Liver (tissue), 9 donors: ENCODE results near the gene STX17. TPM values are rescaled to one million over a fixed set of nuclear protein-coding genes. Genes with fewer than 3 reads are reported as not detected.

Source experiments
- DNase-seq: peaks from one replicate; pipeline ENCODE4 v3.0.0-alpha.2; 2017; ENCODE audit warnings: low spot score
- H3K27ac ChIP-seq, 2 donors: one replicate each; pipeline ENCODE4 v1.7.0; 2013; ENCODE audit warnings: inconsistent platforms in 2 of 2, low read length in 2 of 2, control low read depth in 1 of 2, low read depth in 1 of 2, mild to moderate bottlenecking in 1 of 2
- H3K27me3 ChIP-seq, 4 donors: one replicate each; pipeline versions ENCODE4 v1.6.1 to v1.7.0; 2013; ENCODE audit warnings: low read length in 3 of 4, inconsistent platforms in 1 of 4, mild to moderate bottlenecking in 1 of 4, moderate library complexity in 1 of 4; ENCODE audit not compliant: control insufficient read depth in 4 of 4, insufficient read depth in 4 of 4
- H3K36me3 ChIP-seq, 4 donors: one replicate each; pipeline versions ENCODE4 v1.6.1 to v1.7.0; 2013; ENCODE audit warnings: low read length in 3 of 4, mild to moderate bottlenecking in 3 of 4, low read depth in 1 of 4, moderate library complexity in 1 of 4; ENCODE audit not compliant: control insufficient read depth in 4 of 4, insufficient read depth in 3 of 4
- H3K4me1 ChIP-seq, 4 donors: one replicate each; pipeline versions ENCODE4 v1.6.1 to v1.7.0; 2013; ENCODE audit warnings: low read length in 3 of 4, mild to moderate bottlenecking in 3 of 4, moderate library complexity in 1 of 4; ENCODE audit not compliant: control insufficient read depth in 4 of 4, insufficient read depth in 4 of 4
- H3K4me3 ChIP-seq, 3 donors: one replicate each; pipeline versions ENCODE4 v1.6.1 to v1.7.0; 2013; ENCODE audit warnings: low read length in 3 of 3, control low read depth in 1 of 3, low read depth in 1 of 3, mild to moderate bottlenecking in 1 of 3
- H3K9ac ChIP-seq, 2 donors: one replicate each; pipeline ENCODE4 v1.7.0; 2013; ENCODE audit warnings: low read length in 2 of 2, mild to moderate bottlenecking in 2 of 2, moderate library complexity in 2 of 2, control low read depth in 1 of 2, low read depth in 1 of 2
- H3K9me3 ChIP-seq, 4 donors: one replicate each; pipeline versions ENCODE4 v1.6.1 to v1.7.0; 2013; ENCODE audit warnings: low read length in 3 of 4; ENCODE audit not compliant: control insufficient read depth in 4 of 4
- EGR1 ChIP-seq, 2 donors: IDR thresholded peaks; 2 replicates each; pipeline ENCODE4 v1.6.1; 2016 to 2018; ENCODE audit warnings: antibody characterized with exemption in 2 of 2, low read depth in 2 of 2
- FOXA1 ChIP-seq: IDR thresholded peaks from 2 replicates; pipeline ENCODE4 v1.6.1; 2016; ENCODE audit warnings: antibody characterized with exemption
- FOXA2 ChIP-seq: IDR thresholded peaks from 2 replicates; pipeline ENCODE4 v1.6.1; 2016; ENCODE audit warnings: antibody characterized with exemption
- GABPA ChIP-seq, 2 donors: IDR thresholded peaks in 1 of 2; conservative IDR thresholded peaks in 1 of 2; 2 replicates each; pipeline ENCODE4 v1.6.1; 2016; ENCODE audit warnings: antibody characterized with exemption in 2 of 2, mild to moderate bottlenecking in 1 of 2, moderate library complexity in 1 of 2
- HNF4A ChIP-seq, 2 donors: conservative IDR thresholded peaks; 2 replicates each; pipeline ENCODE4 v1.6.1; 2016; ENCODE audit warnings: antibody characterized with exemption in 2 of 2, mild to moderate bottlenecking in 2 of 2
- HNF4G ChIP-seq: IDR thresholded peaks from 2 replicates; pipeline ENCODE4 v1.6.1; 2016; ENCODE audit warnings: antibody characterized with exemption
- JUND ChIP-seq, 2 donors: IDR thresholded peaks; 2 replicates each; pipeline ENCODE4 v1.6.1; 2016; ENCODE audit warnings: antibody characterized with exemption in 2 of 2
- NR2F2 ChIP-seq: IDR thresholded peaks from 2 replicates; pipeline ENCODE4 v1.6.1; 2016; ENCODE audit warnings: antibody characterized with exemption
- RAD21 ChIP-seq, 2 donors: IDR thresholded peaks; 2 replicates each; pipeline ENCODE4 v1.6.1; 2016; ENCODE audit warnings: antibody characterized with exemption in 2 of 2, mild to moderate bottlenecking in 2 of 2
- RXRA ChIP-seq, 2 donors: IDR thresholded peaks; 2 replicates each; pipeline ENCODE4 v1.6.1; 2017 to 2018; ENCODE audit warnings: antibody characterized with exemption in 2 of 2, mild to moderate bottlenecking in 1 of 2
- SP1 ChIP-seq: IDR thresholded peaks from 2 replicates; pipeline ENCODE4 v1.6.1; 2018; ENCODE audit warnings: antibody characterized with exemption, mild to moderate bottlenecking
- TAF1 ChIP-seq: conservative IDR thresholded peaks from 2 replicates; pipeline ENCODE4 v1.6.1; 2016; ENCODE audit warnings: antibody characterized with exemption, mild to moderate bottlenecking
- YY1 ChIP-seq: IDR thresholded peaks from 2 replicates; pipeline ENCODE4 v1.6.1; 2016; ENCODE audit warnings: antibody characterized with exemption, mild to moderate bottlenecking
- WGBS: extraction: QIAGEN DNeasy Blood & Tissue Kit; methylation state at CpG from one replicate; pipeline ENCODE4 v1.1.7; 2013; 5-methylcytosine and 5-hydroxymethylcytosine counted together
- polyA plus RNA-seq, 2 donors: library from polyadenylated mRNA; stranded (reverse) in 1 of 2; unstranded in 1 of 2; fragments of 200-250 nt in 1 of 2; fragments of >200 nt in 1 of 2; fragmentation: Nextera tagmentation in 1 of 2; extraction: Ambion mirVana in 1 of 2; gene quantifications; one replicate each; pipeline versions ENCODE4 v1.2.1 to v1.2.3, GENCODE V29; 2013 to 2015
- total RNA-seq, 2 donors: library from RNA; depleted of rRNA; stranded (reverse); fragments of >200 nt; gene quantifications; one replicate each; pipeline ENCODE4 v1.2.3, GENCODE V29; 2014
- TF ChIP-seq, protein P1 (sequence below): IDR thresholded peaks from 2 replicates; pipeline ENCODE4 v1.6.1; 2016; ENCODE audit warnings: antibody characterized with exemption
- TF ChIP-seq, protein P2 (sequence below): fragments of 150-350 bp; IDR thresholded peaks from 2 replicates; pipeline ENCODE4 v1.5.1; 2017; ENCODE audit warnings: improper control_type of control experiment, low read depth, low read length; ENCODE audit not compliant: missing input control
- TF ChIP-seq, protein P3 (sequence below): IDR thresholded peaks from 2 replicates; pipeline ENCODE4 v1.6.1; 2016; ENCODE audit warnings: antibody characterized with exemption
- TF ChIP-seq, protein P4 (sequence below): IDR thresholded peaks from 2 replicates; pipeline ENCODE4 v1.6.1; 2016; ENCODE audit warnings: antibody characterized with exemption
- TF ChIP-seq, protein P5 (sequence below): IDR thresholded peaks from 2 replicates; pipeline ENCODE4 v1.6.1; 2016; ENCODE audit warnings: antibody characterized with exemption, mild to moderate bottlenecking
- donor health status: healthy.
- donor health status: healthy.
- donor health status: healthy.
- donor health status: healthy.
- donor health status: healthy.

Gene STX17
- total and polyA plus RNA-seq, 4 donors = 8.3 to 30.9 (median 21.2) TPM

DNA sequence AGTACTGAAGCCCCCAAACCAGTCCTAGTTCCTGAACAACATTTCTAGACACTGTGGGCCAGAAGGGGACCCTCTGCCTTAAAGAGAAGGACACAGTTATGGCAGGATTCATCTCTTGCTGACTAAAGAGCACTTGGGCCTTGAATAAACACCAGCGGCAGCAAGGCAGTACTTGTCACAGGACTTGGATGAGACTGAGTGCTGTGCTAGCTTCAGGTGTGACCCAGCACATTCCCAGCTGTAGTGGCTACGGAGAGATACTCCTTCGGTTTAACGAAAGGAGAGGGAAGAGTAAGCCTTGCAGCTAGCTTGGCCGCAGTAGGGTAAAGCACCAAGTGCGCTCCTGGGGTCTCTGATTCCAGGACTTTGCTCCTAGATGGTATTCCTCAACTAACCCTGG lies 10.9 kb upstream of the STX17 start:
- TF ChIP-seq, protein P1, sequence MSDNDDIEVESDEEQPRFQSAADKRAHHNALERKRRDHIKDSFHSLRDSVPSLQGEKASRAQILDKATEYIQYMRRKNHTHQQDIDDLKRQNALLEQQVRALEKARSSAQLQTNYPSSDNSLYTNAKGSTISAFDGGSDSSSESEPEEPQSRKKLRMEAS = no peak
- TF ChIP-seq RAD21 (IDR thresholded peaks at IDR 0.05) (no peak), HNF4A (conservative IDR thresholded peaks at IDR 0.05) (no peak), RXRA (IDR thresholded peaks at IDR 0.05) (no peak), JUND (IDR thresholded peaks at IDR 0.05) (no peak), FOXA1 (no peak), HNF4G (no peak), TAF1 (no peak), FOXA2 (no peak), YY1 (no peak), GABPA (IDR thresholded peaks at IDR 0.05 in 1 of 2, conservative IDR thresholded peaks at IDR 0.05 in 1 of 2) (no peak), NR2F2 (no peak), SP1 (no peak), EGR1 (IDR thresholded peaks at IDR 0.05; ENCODE audit: low read depth in 2 of 2) (no peak)
- TF ChIP-seq, protein P2, sequence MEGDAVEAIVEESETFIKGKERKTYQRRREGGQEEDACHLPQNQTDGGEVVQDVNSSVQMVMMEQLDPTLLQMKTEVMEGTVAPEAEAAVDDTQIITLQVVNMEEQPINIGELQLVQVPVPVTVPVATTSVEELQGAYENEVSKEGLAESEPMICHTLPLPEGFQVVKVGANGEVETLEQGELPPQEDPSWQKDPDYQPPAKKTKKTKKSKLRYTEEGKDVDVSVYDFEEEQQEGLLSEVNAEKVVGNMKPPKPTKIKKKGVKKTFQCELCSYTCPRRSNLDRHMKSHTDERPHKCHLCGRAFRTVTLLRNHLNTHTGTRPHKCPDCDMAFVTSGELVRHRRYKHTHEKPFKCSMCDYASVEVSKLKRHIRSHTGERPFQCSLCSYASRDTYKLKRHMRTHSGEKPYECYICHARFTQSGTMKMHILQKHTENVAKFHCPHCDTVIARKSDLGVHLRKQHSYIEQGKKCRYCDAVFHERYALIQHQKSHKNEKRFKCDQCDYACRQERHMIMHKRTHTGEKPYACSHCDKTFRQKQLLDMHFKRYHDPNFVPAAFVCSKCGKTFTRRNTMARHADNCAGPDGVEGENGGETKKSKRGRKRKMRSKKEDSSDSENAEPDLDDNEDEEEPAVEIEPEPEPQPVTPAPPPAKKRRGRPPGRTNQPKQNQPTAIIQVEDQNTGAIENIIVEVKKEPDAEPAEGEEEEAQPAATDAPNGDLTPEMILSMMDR = no peak
- TF ChIP-seq, protein P3, sequence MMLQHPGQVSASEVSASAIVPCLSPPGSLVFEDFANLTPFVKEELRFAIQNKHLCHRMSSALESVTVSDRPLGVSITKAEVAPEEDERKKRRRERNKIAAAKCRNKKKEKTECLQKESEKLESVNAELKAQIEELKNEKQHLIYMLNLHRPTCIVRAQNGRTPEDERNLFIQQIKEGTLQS = no peak
- TF ChIP-seq, protein P4, sequence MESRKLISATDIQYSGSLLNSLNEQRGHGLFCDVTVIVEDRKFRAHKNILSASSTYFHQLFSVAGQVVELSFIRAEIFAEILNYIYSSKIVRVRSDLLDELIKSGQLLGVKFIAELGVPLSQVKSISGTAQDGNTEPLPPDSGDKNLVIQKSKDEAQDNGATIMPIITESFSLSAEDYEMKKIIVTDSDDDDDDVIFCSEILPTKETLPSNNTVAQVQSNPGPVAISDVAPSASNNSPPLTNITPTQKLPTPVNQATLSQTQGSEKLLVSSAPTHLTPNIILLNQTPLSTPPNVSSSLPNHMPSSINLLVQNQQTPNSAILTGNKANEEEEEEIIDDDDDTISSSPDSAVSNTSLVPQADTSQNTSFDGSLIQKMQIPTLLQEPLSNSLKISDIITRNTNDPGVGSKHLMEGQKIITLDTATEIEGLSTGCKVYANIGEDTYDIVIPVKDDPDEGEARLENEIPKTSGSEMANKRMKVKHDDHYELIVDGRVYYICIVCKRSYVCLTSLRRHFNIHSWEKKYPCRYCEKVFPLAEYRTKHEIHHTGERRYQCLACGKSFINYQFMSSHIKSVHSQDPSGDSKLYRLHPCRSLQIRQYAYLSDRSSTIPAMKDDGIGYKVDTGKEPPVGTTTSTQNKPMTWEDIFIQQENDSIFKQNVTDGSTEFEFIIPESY = no peak
- TF ChIP-seq, protein P5, sequence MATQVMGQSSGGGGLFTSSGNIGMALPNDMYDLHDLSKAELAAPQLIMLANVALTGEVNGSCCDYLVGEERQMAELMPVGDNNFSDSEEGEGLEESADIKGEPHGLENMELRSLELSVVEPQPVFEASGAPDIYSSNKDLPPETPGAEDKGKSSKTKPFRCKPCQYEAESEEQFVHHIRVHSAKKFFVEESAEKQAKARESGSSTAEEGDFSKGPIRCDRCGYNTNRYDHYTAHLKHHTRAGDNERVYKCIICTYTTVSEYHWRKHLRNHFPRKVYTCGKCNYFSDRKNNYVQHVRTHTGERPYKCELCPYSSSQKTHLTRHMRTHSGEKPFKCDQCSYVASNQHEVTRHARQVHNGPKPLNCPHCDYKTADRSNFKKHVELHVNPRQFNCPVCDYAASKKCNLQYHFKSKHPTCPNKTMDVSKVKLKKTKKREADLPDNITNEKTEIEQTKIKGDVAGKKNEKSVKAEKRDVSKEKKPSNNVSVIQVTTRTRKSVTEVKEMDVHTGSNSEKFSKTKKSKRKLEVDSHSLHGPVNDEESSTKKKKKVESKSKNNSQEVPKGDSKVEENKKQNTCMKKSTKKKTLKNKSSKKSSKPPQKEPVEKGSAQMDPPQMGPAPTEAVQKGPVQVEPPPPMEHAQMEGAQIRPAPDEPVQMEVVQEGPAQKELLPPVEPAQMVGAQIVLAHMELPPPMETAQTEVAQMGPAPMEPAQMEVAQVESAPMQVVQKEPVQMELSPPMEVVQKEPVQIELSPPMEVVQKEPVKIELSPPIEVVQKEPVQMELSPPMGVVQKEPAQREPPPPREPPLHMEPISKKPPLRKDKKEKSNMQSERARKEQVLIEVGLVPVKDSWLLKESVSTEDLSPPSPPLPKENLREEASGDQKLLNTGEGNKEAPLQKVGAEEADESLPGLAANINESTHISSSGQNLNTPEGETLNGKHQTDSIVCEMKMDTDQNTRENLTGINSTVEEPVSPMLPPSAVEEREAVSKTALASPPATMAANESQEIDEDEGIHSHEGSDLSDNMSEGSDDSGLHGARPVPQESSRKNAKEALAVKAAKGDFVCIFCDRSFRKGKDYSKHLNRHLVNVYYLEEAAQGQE = no peak

More for the DNA sequence above, 10.9 kb upstream of the STX17 start:
- Histone ChIP-seq H3K4me1 (no peaks in the 10 kb centered on the region), H3K9ac (no peak overlapping the region), H3K27ac (no peak overlapping the region), H3K9me3 (no peaks in the 10 kb centered on the region), H3K4me3 (no peak overlapping the region), H3K36me3 (peaks cover 0 to 2% (median 0%) of the 10 kb centered on the region in 4 donors), H3K27me3 (no peaks in the 10 kb centered on the region)
- DNase-seq = no peak
- 96% methylated on average over 6 of the region's 6 CpGs for WGBS
